Measurements from ENCODE around the gene CFAP69. TPM values are rescaled to one million over a fixed set of nuclear protein-coding genes. Genes with fewer than 3 reads are reported as not detected.

Gene CFAP69
- total and polyA plus RNA-seq, 2 of the 8 experiments (the other 6 are each of a cell fraction or from before 2014, with no cell fraction given): 1.00 to 3.8 TPM

- no peak overlapping the region for H4K91ac ChIP-seq (replicated peaks; ENCODE audit: insufficient read length, low read length)
- H3K4me2 ChIP-seq (ENCODE audit: insufficient read depth in 1 of 2, low read depth in 2 of 2, low read length in 2 of 2): no peak overlapping the region
- no peak overlapping the region for H3K4me3 ChIP-seq (ENCODE audit: extremely low read depth in 1 of 4, insufficient read depth in 2 of 4, low read depth in 3 of 4, low read length in 4 of 4)
- H3K23ac ChIP-seq (ENCODE audit: insufficient read length): no peak overlapping the region
- ChIA-PET CTCF (ENCODE audit: partially characterized antibody) (interaction anchor here (1.0 to 2.5 kb wide), 3 partner anchors 9 to 61 kb away, joined by 3 to 11 read pairs (median 4); no protein-coding TSS in a partner anchor), POLR2A (ENCODE audit: partially characterized antibody) (no interaction called here)
- H2BK120ac ChIP-seq (replicated peaks; ENCODE audit: low read depth, low read length): no peak overlapping the region
- no peak overlapping the region for H4K8ac ChIP-seq (ENCODE audit: extremely low read depth, insufficient read depth, low read length)
- H3K4me1 ChIP-seq (replicated peaks in 1 of 4; ENCODE audit: control insufficient read depth in 3 of 4, insufficient read depth in 4 of 4, low read length in 3 of 4): peaks cover 0 to 5% (median 3%) of the 10 kb centered on the region in 4 experiments; a peak in 4 of 7 replicates
- no peaks in the 10 kb centered on the region for H4K20me1 ChIP-seq (replicated peaks in 1 of 2; ENCODE audit: control insufficient read depth in 1 of 2, insufficient read depth in 2 of 2, low read length in 2 of 2)
- no peak overlapping the region for H3K14ac ChIP-seq (ENCODE audit: insufficient read length)
- H2BK5ac ChIP-seq (ENCODE audit: low read depth, low read length): no peak overlapping the region
- DNase-seq (ENCODE audit: low read depth in 1 of 2, low spot score in 2 of 2): no peak
- WGBS, 2 experiments (ENCODE audit: extremely low coverage in 1 of 2, insufficient coverage in 1 of 2, insufficient read length in 1 of 2, insufficient replicate concordance in 2 of 2, low coverage in 1 of 2, low lambda C conversion rate in 2 of 2, missing lambda C conversion rate in 1 of 2): 76% methylated on average over 1 of the region's 1 CpG; no CpG with 5 or more reads in 1 of the 2 experiments
- H2BK20ac ChIP-seq (ENCODE audit: low read length): no peak overlapping the region
- H3K23me2 ChIP-seq (ENCODE audit: low read depth, low read length): no peaks in the 10 kb centered on the region
- no peak overlapping the region for H2BK12ac ChIP-seq (ENCODE audit: low read depth, low read length)
- no peak overlapping the region for H2AK5ac ChIP-seq (ENCODE audit: low read depth, low read length)
- no peaks in the 10 kb centered on the region for H3K79me1 ChIP-seq (ENCODE audit: low read depth, low read length)
- no peak overlapping the region for H3K9ac ChIP-seq (replicated peaks in 1 of 4; ENCODE audit: extremely low read depth in 1 of 4, low read depth in 3 of 4, low read length in 3 of 4)
- peaks cover 0 to 6% (median 0%) of the 10 kb centered on the region in 4 experiments; a peak in 2 of 7 replicates for H3K27me3 ChIP-seq (replicated peaks in 1 of 4; ENCODE audit: control insufficient read depth in 3 of 4, extremely low read depth in 1 of 4, insufficient read depth in 3 of 4, low read length in 3 of 4)
- FAIRE-seq: no peak
- H2BK15ac ChIP-seq (ENCODE audit: low read length): no peak overlapping the region
- no peak overlapping the region for H2AFZ ChIP-seq (ENCODE audit: low read length)
- H3K9me3 ChIP-seq (ENCODE audit: insufficient read depth in 2 of 2, low read depth in 1 of 2, low read length in 1 of 2): 0 out of 4 replicates have a peak, but pooled peaks cover 0 to 3% of the 10 kb centered on the region in 2 experiments
- no peak overlapping the region for H4K5ac ChIP-seq (ENCODE audit: insufficient read length, low read depth, low read length)
- no peak overlapping the region for H3K56ac ChIP-seq (replicated peaks; ENCODE audit: insufficient read length, low read depth, low read length)
- no peak overlapping the region for H3K27ac ChIP-seq (ENCODE audit: low read depth, low read length)
- TF ChIP-seq SP2 (IDR thresholded peaks at IDR 0.05; ENCODE audit: low read length) (no peak), NANOG (IDR thresholded peaks at IDR 0.05; ENCODE audit: insufficient read depth, low read depth, low read length, poor library complexity, severe bottlenecking) (no peak), E2F6 (IDR thresholded peaks at IDR 0.05) (no peak), TBP (IDR thresholded peaks at IDR 0.05; ENCODE audit: low read depth, low read length) (no peak), CBX5 (IDR thresholded peaks at IDR 0.05; ENCODE audit: low read depth, low read length) (no peak), CBX8 (IDR thresholded peaks at IDR 0.05; ENCODE audit: borderline replicate concordance, low read depth, low read length) (no peak), JUN (IDR thresholded peaks at IDR 0.05; ENCODE audit: low read depth, low read length) (no peak), KDM5A (IDR thresholded peaks at IDR 0.05; ENCODE audit: low read length) (no peak), CHD2 (IDR thresholded peaks at IDR 0.05; ENCODE audit: low read length) (no peak), NRF1 (IDR thresholded peaks at IDR 0.05; ENCODE audit: low read depth, low read length) (no peak), HDAC2 (IDR thresholded peaks at IDR 0.05; ENCODE audit: borderline replicate concordance in 1 of 2, low read depth in 2 of 2, low read length in 2 of 2) (no peak)
- H3K4ac ChIP-seq (replicated peaks; ENCODE audit: insufficient read length, low read depth, low read length): no peak overlapping the region
- no peak overlapping the region for H3K18ac ChIP-seq (ENCODE audit: extremely low read depth, low read length)
- H3K79me2 ChIP-seq (ENCODE audit: control insufficient read depth in 1 of 2, insufficient read depth in 2 of 2, low read length in 2 of 2): no peaks in the 10 kb centered on the region
- no peaks in the 10 kb centered on the region for H3K36me3 ChIP-seq (ENCODE audit: control insufficient read depth in 2 of 4, insufficient read depth in 4 of 4, low read length in 3 of 4)
Observed at GRCh38 chr7:90251304-90251635, 6.3 kb downstream of the CFAP69 start.
